Panc1 (cell line): ENCODE data around the gene C19orf81. TPM values are rescaled to one million over a fixed set of nuclear protein-coding genes. Genes with fewer than 3 reads are reported as not detected.

Source experiments
- ATAC-seq: fragments of 200-7000 bp; cut with Tn5 transposase; 2 replicates; pipeline ENCODE4 v1.9.1; 2020; ENCODE audit warnings: mild to moderate bottlenecking, moderate library complexity
- BruUV-seq: library from RNA; stranded (reverse); fragments of 400-500 nt; replicated peaks from 2 replicates; lab custom pipeline; 2021; lab: Mats Ljungman, UMichigan
- CTCF ChIA-PET: fragments of 300-600 bp; sonication (Branson Sonifier 250); formaldehyde crosslinking; loops from one replicate; lab custom pipeline; 2022; ENCODE audit warnings: antibody characterized with exemption; lab: Charles Lee
- POLR2A ChIA-PET: fragments of 300-600 bp; sonication (Branson Sonifier 250); formaldehyde crosslinking; loops from one replicate; lab custom pipeline; 2022; ENCODE audit warnings: antibody characterized with exemption; lab: Charles Lee
- DNase-seq: peaks from one replicate; pipeline ENCODE4 v3.0.0-alpha.2; 2010; ENCODE audit warnings: low read depth, low spot score
- H3K27ac ChIP-seq: 2 replicates; pipeline ENCODE4 v1.5.1; 2011; ENCODE audit warnings: mild to moderate bottlenecking, low read length, inconsistent platforms
- H3K27me3 ChIP-seq: fragments of 200-500 bp; sonication (Bioruptor generic); 2 replicates; pipeline ENCODE4 v1.6.0; 2014; ENCODE audit warnings: low read length, inconsistent platforms; ENCODE audit not compliant: control insufficient read depth, insufficient read depth
- H3K36me3 ChIP-seq: fragments of 200-500 bp; sonication (Bioruptor generic); 2 replicates; pipeline ENCODE4 v1.5.1; 2014; ENCODE audit warnings: inconsistent platforms, mild to moderate bottlenecking, low read length, moderate library complexity; ENCODE audit not compliant: control insufficient read depth, insufficient read depth
- H3K4me1 ChIP-seq: 2 replicates; pipeline ENCODE4 v1.5.1; 2011; ENCODE audit warnings: inconsistent platforms, mild to moderate bottlenecking, low read length, moderate library complexity; ENCODE audit not compliant: control insufficient read depth, insufficient read depth
- H3K4me3 ChIP-seq, 2 experiments: 2 replicates each; pipeline ENCODE4 v1.5.1; 2011 to 2012; ENCODE audit warnings: low read depth in 2 of 2, low read length in 2 of 2, mild to moderate bottlenecking in 2 of 2, inconsistent platforms in 1 of 2, moderate library complexity in 1 of 2
- H3K9me3 ChIP-seq: fragments of 200-500 bp; sonication (Bioruptor generic); 2 replicates; pipeline ENCODE4 v1.5.1; 2014; ENCODE audit warnings: low read depth, mild to moderate bottlenecking, inconsistent platforms, low read length, moderate library complexity; ENCODE audit not compliant: control insufficient read depth, insufficient read depth
- CTCF ChIP-seq: fragments of 450-650 bp; IDR thresholded peaks from 2 replicates; pipeline ENCODE4 v1.5.1; 2017; ENCODE audit warnings: mild to moderate bottlenecking
- POLR2AphosphoS5 ChIP-seq: IDR thresholded peaks from 2 replicates; pipeline ENCODE4 v1.6.1; 2012; ENCODE audit warnings: mild to moderate bottlenecking, low read depth, low read length, moderate library complexity
- REST ChIP-seq, 2 experiments: IDR thresholded peaks; 2 replicates each; pipeline ENCODE4 v1.6.1; 2011 to 2012; ENCODE audit warnings: low read depth in 2 of 2, control low read depth in 1 of 2, low read length in 1 of 2, mild to moderate bottlenecking in 1 of 2, moderate library complexity in 1 of 2; ENCODE audit not compliant: insufficient read depth in 1 of 2
- SIN3A ChIP-seq: IDR thresholded peaks from 2 replicates; pipeline ENCODE4 v1.6.1; 2012; ENCODE audit warnings: low read depth, mild to moderate bottlenecking, low read length, moderate library complexity, borderline replicate concordance; ENCODE audit not compliant: insufficient read depth
- TCF7L2 ChIP-seq: IDR thresholded peaks from 2 replicates; pipeline ENCODE4 v1.6.1; 2011; ENCODE audit warnings: mild to moderate bottlenecking, low read depth, low read length, inconsistent platforms
- in situ Hi-C: cut with HindIII; loops from 2 replicates; pipeline ENCODE4 v1.10.0; 2016; ENCODE audit warnings: low sequenced_read_pairs, low pct_unique_long_range_greater_than_20kb
- intact Hi-C: fragments of 100-400 bp; cut with micrococcal nuclease; formaldehyde crosslinking; loops from one replicate; pipeline ENCODE4 v1.10.0; 2022; ENCODE audit not compliant: unreplicated experiment
- total RNA-seq: library from RNA; stranded (reverse); gene quantifications from one replicate; pipeline ENCODE4 v1.2.1, GENCODE V29; 2021; ENCODE audit not compliant: unreplicated experiment

C19orf81 gene
- total RNA-seq, 1 experiment from 2014 or later = 0.98 TPM

DNA sequence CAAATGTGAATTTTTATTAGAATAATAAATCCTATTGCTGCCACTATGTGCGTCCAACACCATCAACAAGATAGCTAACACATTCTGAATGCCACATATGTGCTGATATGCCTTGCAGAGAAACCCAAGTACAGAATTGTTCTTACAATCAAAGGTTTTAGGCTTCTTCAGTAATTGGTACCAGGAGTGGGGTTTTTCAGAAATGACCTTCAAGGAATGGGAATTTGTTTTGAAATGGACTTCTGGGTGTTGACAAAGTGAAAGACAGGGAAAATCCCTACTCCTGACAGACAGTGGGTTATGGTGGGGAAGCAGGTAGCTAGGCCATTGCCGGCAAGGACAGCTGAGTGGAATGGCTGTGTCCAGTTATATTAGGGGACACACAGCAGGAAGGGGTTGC lies 15.3 kb upstream of the C19orf81 start:
- intact Hi-C loops = no loop called here
- no peaks in the 10 kb centered on the region for H3K36me3 ChIP-seq
- H3K4me1 ChIP-seq = no peaks in the 10 kb centered on the region
- no peak for TF ChIP-seq TCF7L2
- TF ChIP-seq CTCF = no peak
- no peak for TF ChIP-seq POLR2AphosphoS5
- TF ChIP-seq REST (IDR thresholded peaks at IDR 0.05; ENCODE audit: insufficient read depth in 1 of 2, low read depth in 2 of 2, low read length in 1 of 2) = no peak
- TF ChIP-seq SIN3A = no peak
- no peak for DNase-seq
- ChIA-PET CTCF (no interaction called here), POLR2A (no interaction called here)
- no peak overlapping the region for H3K4me3 ChIP-seq
- ATAC-seq = no peak
- H3K27me3 ChIP-seq = peaks cover 5% of the 10 kb centered on the region
- in situ Hi-C loops = no loop called here
- H3K9me3 ChIP-seq = 0 out of 2 replicates have a peak, but pooled peaks cover 4% of the 10 kb centered on the region
- no TSS peak for BruUV-seq
- no peak overlapping the region for H3K27ac ChIP-seq

DNA sequence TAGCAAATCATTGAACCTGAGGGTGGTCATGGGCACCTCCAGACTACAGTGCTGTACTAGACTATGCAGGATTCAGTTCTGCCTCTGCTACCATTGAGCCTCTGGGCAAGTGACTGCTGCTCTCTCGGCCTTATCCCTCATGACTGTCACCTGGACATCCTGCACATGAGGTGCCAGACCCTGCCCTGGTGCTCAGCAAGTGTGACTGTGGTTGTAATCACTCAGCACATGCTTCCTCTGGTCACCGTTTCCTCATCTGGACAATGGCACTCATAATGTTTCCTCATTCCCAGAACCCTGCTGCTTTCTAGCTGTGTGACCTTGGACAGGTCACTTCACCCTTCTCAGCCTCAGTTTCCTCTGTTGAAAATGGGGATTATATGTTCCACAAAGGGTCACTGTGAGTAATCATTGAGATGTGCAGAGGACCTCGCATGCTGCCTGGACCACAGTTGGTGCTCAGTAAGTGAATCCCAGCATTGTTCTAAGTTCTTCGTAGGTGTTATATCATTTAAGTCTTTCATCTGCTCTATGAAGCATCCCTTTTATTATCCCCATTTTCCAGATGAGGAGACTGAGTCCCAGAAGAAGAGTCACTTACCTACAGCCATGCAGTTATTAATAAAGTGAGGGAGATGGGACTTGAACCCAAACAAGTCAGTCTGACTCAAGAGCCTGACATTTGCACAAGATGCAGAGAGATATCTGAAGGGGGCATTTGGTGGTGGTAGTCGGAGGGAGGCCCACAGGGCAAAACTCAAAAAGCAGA lies 12.7 kb upstream of the C19orf81 start:
- Histone ChIP-seq H3K27me3 (peaks cover 7% of the 10 kb centered on the region), H3K4me3 (no peak overlapping the region), H3K36me3 (no peaks in the 10 kb centered on the region), H3K27ac (no peak overlapping the region), H3K9me3 (0 out of 2 replicates have a peak, but pooled peaks cover 4% of the 10 kb centered on the region), H3K4me1 (no peaks in the 10 kb centered on the region)
- TF ChIP-seq REST (IDR thresholded peaks at IDR 0.05; ENCODE audit: insufficient read depth in 1 of 2, low read depth in 2 of 2, low read length in 1 of 2) = no peak
- no peak for TF ChIP-seq SIN3A
- no peak for TF ChIP-seq TCF7L2
- TF ChIP-seq POLR2AphosphoS5 = no peak
- TF ChIP-seq CTCF = no peak
- CTCF ChIA-PET = no interaction called here
- no peak for ATAC-seq
- intact Hi-C loops = no loop called here
- DNase-seq = no peak
- no TSS peak for BruUV-seq
- POLR2A ChIA-PET = no interaction called here
- in situ Hi-C loops = no loop called here
